Natural killer cell (primary cell): Measurements from ENCODE around the gene MYH11. TPM values are rescaled to one million over a fixed set of nuclear protein-coding genes. Genes with fewer than 3 reads are reported as not detected.

Experiments used
- ATAC-seq, 3 donors: fragments of 150-1000 bp in 2 of 3; fragments of 200-7000 bp in 1 of 3; cut with Tn5 transposase; 1 replicate in 1 of 3; 2 replicates in 2 of 3; pipeline ENCODE4 v1.10.0; 2021; ENCODE audit warnings: mild to moderate bottlenecking in 2 of 3, moderate library complexity in 2 of 3
- DNase-seq, 2 donors: peaks; one replicate each; pipeline versions ENCODE4 v3.0.0 to v3.0.0-alpha.2; 2013 to 2021; ENCODE audit warnings: mixed read lengths in 1 of 2
- H3K27ac ChIP-seq: one replicate; pipeline ENCODE4 v1.5.1; 2013; ENCODE audit warnings: mild to moderate bottlenecking, low read length
- H3K27me3 ChIP-seq: one replicate; pipeline ENCODE4 v1.6.1; 2013; ENCODE audit warnings: low read length; ENCODE audit not compliant: control insufficient read depth, insufficient read depth
- H3K36me3 ChIP-seq: one replicate; pipeline ENCODE4 v1.6.1; 2013; ENCODE audit warnings: low read length; ENCODE audit not compliant: control insufficient read depth, insufficient read depth
- H3K4me1 ChIP-seq: one replicate; pipeline ENCODE4 v1.6.1; 2013; ENCODE audit warnings: low read length; ENCODE audit not compliant: control insufficient read depth, insufficient read depth
- H3K4me3 ChIP-seq: one replicate; pipeline ENCODE4 v1.5.1; 2013; ENCODE audit warnings: low read length
- H3K9me3 ChIP-seq: one replicate; pipeline ENCODE4 v1.6.1; 2013; ENCODE audit warnings: low read length; ENCODE audit not compliant: control insufficient read depth, insufficient read depth
- H3K27ac Mint-ChIP-seq, 2 donors: one replicate each; pipeline ENCODE4 v1.8.0; 2022; ENCODE audit warnings: mild to moderate bottlenecking in 2 of 2, mixed read lengths in 2 of 2, moderate library complexity in 1 of 2
- H3K27me3 Mint-ChIP-seq, 2 donors: one replicate each; pipeline ENCODE4 v1.8.0; 2022; ENCODE audit warnings: low read depth in 2 of 2, mixed read lengths in 2 of 2
- H3K36me3 Mint-ChIP-seq: one replicate; pipeline ENCODE4 v1.8.0; 2022; ENCODE audit warnings: mixed read lengths
- H3K4me1 Mint-ChIP-seq, 2 donors: one replicate each; pipeline ENCODE4 v1.8.0; 2022; ENCODE audit warnings: mixed read lengths in 2 of 2
- H3K4me3 Mint-ChIP-seq: one replicate; pipeline ENCODE4 v1.8.0; 2022; ENCODE audit warnings: mild to moderate bottlenecking, moderate library complexity, mixed read lengths
- H3K9me3 Mint-ChIP-seq, 2 donors: one replicate each; pipeline ENCODE4 v1.8.0; 2022; ENCODE audit warnings: mixed read lengths in 2 of 2
- WGBS: methylation state at CpG from one replicate; pipeline ENCODE4 v1.1.7; 2013; ENCODE audit warnings: missing lambda C conversion rate; ENCODE audit not compliant: insufficient coverage; 5-methylcytosine and 5-hydroxymethylcytosine counted together
- intact Hi-C: fragments of 100-400 bp; cut with micrococcal nuclease; formaldehyde crosslinking; loops from one replicate; pipeline ENCODE4 v1.14.2; 2022
- total RNA-seq, 4 donors: library from RNA; stranded (reverse); fragments of 120-200 nt in 1 of 4; gene quantifications; one replicate each; pipeline versions ENCODE4 v1.2.3 to v1.2.4, GENCODE V29; 2013 to 2022
- TF ChIP-seq, protein P1 (sequence below): fragments of 200-600 bp; IDR thresholded peaks from one replicate; pipeline ENCODE4 v1.8.0; 2022; ENCODE audit warnings: antibody characterized with exemption

MYH11 gene
- total RNA-seq, 3 donors from 2014 or later (not counting 1 experiment from before 2014, with no cell fraction given) = 0.30 TPM; not detected in 2

DNA sequence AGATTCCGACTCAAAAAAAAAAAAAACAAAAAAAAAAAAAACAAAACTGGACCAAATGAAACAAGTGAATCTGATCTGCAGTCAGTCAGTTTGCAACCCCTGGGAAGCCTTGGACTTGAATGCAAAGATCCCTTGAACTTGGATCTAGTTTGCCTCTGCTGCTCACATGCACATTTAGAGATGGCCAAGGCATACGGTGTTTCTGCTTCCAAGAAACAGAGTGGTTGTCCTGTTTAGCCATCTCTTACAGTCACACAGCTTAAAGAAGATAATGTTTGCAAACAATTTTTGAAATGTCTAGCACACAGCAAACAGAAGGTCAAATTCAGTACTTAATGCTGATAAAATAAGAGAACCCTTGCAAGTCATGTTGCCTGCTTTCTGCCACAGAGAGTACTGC is 202.2 kb downstream of the MYH11 start:
- TF ChIP-seq, protein P1, sequence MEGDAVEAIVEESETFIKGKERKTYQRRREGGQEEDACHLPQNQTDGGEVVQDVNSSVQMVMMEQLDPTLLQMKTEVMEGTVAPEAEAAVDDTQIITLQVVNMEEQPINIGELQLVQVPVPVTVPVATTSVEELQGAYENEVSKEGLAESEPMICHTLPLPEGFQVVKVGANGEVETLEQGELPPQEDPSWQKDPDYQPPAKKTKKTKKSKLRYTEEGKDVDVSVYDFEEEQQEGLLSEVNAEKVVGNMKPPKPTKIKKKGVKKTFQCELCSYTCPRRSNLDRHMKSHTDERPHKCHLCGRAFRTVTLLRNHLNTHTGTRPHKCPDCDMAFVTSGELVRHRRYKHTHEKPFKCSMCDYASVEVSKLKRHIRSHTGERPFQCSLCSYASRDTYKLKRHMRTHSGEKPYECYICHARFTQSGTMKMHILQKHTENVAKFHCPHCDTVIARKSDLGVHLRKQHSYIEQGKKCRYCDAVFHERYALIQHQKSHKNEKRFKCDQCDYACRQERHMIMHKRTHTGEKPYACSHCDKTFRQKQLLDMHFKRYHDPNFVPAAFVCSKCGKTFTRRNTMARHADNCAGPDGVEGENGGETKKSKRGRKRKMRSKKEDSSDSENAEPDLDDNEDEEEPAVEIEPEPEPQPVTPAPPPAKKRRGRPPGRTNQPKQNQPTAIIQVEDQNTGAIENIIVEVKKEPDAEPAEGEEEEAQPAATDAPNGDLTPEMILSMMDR = no peak
- ATAC-seq = no peak

DNA sequence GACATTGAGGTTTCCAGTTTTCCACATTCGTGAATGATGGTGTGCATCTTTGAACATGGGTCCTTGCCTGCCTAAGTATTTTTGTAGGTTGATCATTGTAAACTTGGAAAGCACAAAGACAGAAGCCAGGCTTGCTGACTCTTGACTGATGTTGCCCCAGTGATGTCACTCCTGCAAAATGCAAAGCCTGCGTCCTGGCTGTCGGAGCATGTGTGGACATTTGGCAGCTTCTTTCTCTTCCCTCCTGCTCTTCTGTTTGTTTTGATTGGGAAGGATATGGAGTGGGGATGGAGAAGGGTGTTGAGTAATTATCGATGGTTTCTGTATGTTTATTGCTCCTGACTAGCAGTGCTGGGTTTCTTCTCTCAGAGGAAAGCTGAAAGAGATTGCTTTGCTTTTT is 203.6 kb downstream of the MYH11 start:
- H3K27me3 ChIP-seq = no peaks in the 10 kb centered on the region
- no peaks in the 10 kb centered on the region for H3K9me3 Mint-ChIP-seq
- peak overlapping the region; percentile 14 for H3K4me3 Mint-ChIP-seq
- H3K4me1 ChIP-seq = peaks cover 33% of the 10 kb centered on the region
- no peak overlapping the region for H3K4me3 ChIP-seq
- H3K36me3 ChIP-seq = peaks cover 8% of the 10 kb centered on the region
- H3K27me3 Mint-ChIP-seq = no peaks in the 10 kb centered on the region
- DNase-seq (no peak), ATAC-seq (no peak)
- peaks cover 37% of the 10 kb centered on the region in 2 donors for H3K4me1 Mint-ChIP-seq
- H3K27ac Mint-ChIP-seq = peak overlapping the region; percentile 36 to 95
- no peaks in the 10 kb centered on the region for H3K9me3 ChIP-seq
- intact Hi-C loops = no loop called here
- TF ChIP-seq, protein P1 = no peak
- no peak overlapping the region for H3K27ac ChIP-seq
- 95% methylated on average over 4 of the region's 4 CpGs for WGBS
- no peaks in the 10 kb centered on the region for H3K36me3 Mint-ChIP-seq

More for the DNA sequence above, 202.2 kb downstream of the MYH11 start:
- Mint-ChIP-seq H3K36me3 (no peaks in the 10 kb centered on the region), H3K4me1 (peaks cover 42 to 44% of the 10 kb centered on the region in 2 donors), H3K4me3 (no peak overlapping the region), H3K27ac (no peak overlapping the region), H3K9me3 (no peaks in the 10 kb centered on the region), H3K27me3 (no peaks in the 10 kb centered on the region)
- Histone ChIP-seq H3K4me1 (peaks cover 40% of the 10 kb centered on the region), H3K4me3 (no peak overlapping the region), H3K27ac (no peak overlapping the region), H3K36me3 (peaks cover 8% of the 10 kb centered on the region), H3K9me3 (no peaks in the 10 kb centered on the region), H3K27me3 (no peaks in the 10 kb centered on the region)
- no peak for DNase-seq
- WGBS = 94% methylated on average over 2 of the region's 2 CpGs
- intact Hi-C loops = no loop called here

Other genes with a start within 250 kb of the MYH11 start
- gene MARF1, start 213.9 kb downstream of the MYH11 start, total RNA-seq = 100 to 1,000 TPM; 127 to 149 (median 140) TPM
- gene NDE1, start 206.8 kb downstream of the MYH11 start, total RNA-seq = 100 to 1,000 TPM; 104 to 118 (median 114) TPM
- 10 to 100 TPM; 21.4 to 23.2 (median 23.1) TPM for gene CEP20, start 31.6 kb upstream of the MYH11 start, total RNA-seq
- gene ABCC1, start 92.6 kb upstream of the MYH11 start, total RNA-seq = 10 to 100 TPM; 24.5 to 53.9 (median 27.9) TPM